Placental pericyte (primary cell): ENCODE measurements around the gene TNPO1. TPM values are rescaled to one million over a fixed set of nuclear protein-coding genes. Genes with fewer than 3 reads are reported as not detected.

ENCODE experiments used
- small RNA-seq: library from RNA; depleted of rRNA; stranded (forward); fragments of <200 nt; gene quantifications from one replicate; pipeline ENCODE3, GENCODE V24; 2012; ENCODE audit warnings: low replicate concordance
- total RNA-seq: library from RNA; depleted of rRNA; stranded (reverse); fragments of >200 nt; gene quantifications from 2 replicates; pipeline ENCODE4 v1.2.3, GENCODE V29; 2012

TNPO1 gene
- total RNA-seq = 298 and 683 TPM in 2 replicates

GRCh38 chr5:72816284-72817075, at the start of gene TNPO1:
TSS of gene TNPO1 (plus strand) at chr5:72816661. CDS start at chr5:72816738, 77 bp downstream.

GRCh38 chr5:72955768-72956323, 139.4 kb downstream of the TNPO1 start, which contains the start of gene FCHO2:
TSS of gene FCHO2 (plus strand) at chr5:72956041. CDS start at chr5:72956097, 56 bp downstream.

Small RNA genes within 50 kb of the gene (small RNA-seq; reads per million reads assigned to genes)
- gene MIR4804 = 0.81 reads per million, percentile 36 among the genes with 10 or more reads in this experiment
- gene RF00019 = not detected

Other genes starting within 250 kb of the TNPO1 start
- gene FCHO2, start 139.4 kb downstream of the TNPO1 start, total RNA-seq = 7.9 and 24.2 TPM in 2 replicates